Loucy (cell line): ENCODE data around the gene PARD3B.

ENCODE experiments used
- H2AFZ ChIP-seq: fragments of 200-600 bp; sonication (generic); 2 replicates; pipeline ENCODE4 v1.6.0; 2016; ENCODE audit warnings: antibody characterized with exemption, mild to moderate bottlenecking, low read length, moderate library complexity
- H3F3A ChIP-seq: fragments of 200-600 bp; 2 replicates; pipeline ENCODE4 v1.6.0; 2016; ENCODE audit warnings: antibody characterized with exemption, low read depth, mild to moderate bottlenecking
- H3K27me3 ChIP-seq: fragments of 200-600 bp; sonication (generic); 2 replicates; pipeline ENCODE4 v1.6.1; 2014; ENCODE audit warnings: low read length, mild to moderate bottlenecking; ENCODE audit not compliant: insufficient read depth, poor library complexity, severe bottlenecking
- H3K36me3 ChIP-seq: fragments of 200-600 bp; sonication (generic); 2 replicates; pipeline ENCODE4 v1.6.1; 2016; ENCODE audit warnings: low read length; ENCODE audit not compliant: insufficient read depth
- H3K4me1 ChIP-seq: fragments of 200-600 bp; sonication (generic); 2 replicates; pipeline ENCODE4 v1.5.1; 2014; ENCODE audit warnings: low read length, mild to moderate bottlenecking; ENCODE audit not compliant: insufficient read depth, poor library complexity, severe bottlenecking
- H3K4me2 ChIP-seq: fragments of 200-600 bp; sonication (generic); 2 replicates; pipeline ENCODE4 v1.6.0; 2014; ENCODE audit warnings: antibody characterized with exemption, low read length, low read depth, mild to moderate bottlenecking; ENCODE audit not compliant: poor library complexity, severe bottlenecking
- H3K4me3 ChIP-seq: fragments of 200-600 bp; sonication (generic); 2 replicates; pipeline ENCODE4 v1.5.1; 2014; ENCODE audit warnings: low read length, mild to moderate bottlenecking, mixed read lengths; ENCODE audit not compliant: poor library complexity, severe bottlenecking
- H3K79me2 ChIP-seq: fragments of 200-600 bp; sonication (generic); 2 replicates; pipeline ENCODE4 v1.6.1; 2014; ENCODE audit warnings: low read length; ENCODE audit not compliant: insufficient read depth
- H3K9ac ChIP-seq: fragments of 200-600 bp; sonication (generic); 2 replicates; pipeline ENCODE4 v1.6.0; 2014; ENCODE audit warnings: mild to moderate bottlenecking, low read depth, low read length, moderate library complexity; ENCODE audit not compliant: poor library complexity, severe bottlenecking
- H3K9me2 ChIP-seq: fragments of 200-600 bp; sonication (generic); replicated peaks from 2 replicates; pipeline ENCODE4 v1.6.1; 2016; ENCODE audit warnings: low read depth, low read length, mixed read lengths
- H3K9me3 ChIP-seq: fragments of 200-600 bp; sonication (generic); 2 replicates; pipeline ENCODE4 v1.6.1; 2014; ENCODE audit warnings: mild to moderate bottlenecking, antibody characterized with exemption, low read length, low read depth; ENCODE audit not compliant: insufficient read depth
- H4K20me1 ChIP-seq: fragments of 200-600 bp; sonication (generic); 2 replicates; pipeline ENCODE4 v1.6.0; 2014; ENCODE audit warnings: antibody characterized with exemption, low read length, mild to moderate bottlenecking; ENCODE audit not compliant: insufficient read depth, poor library complexity, severe bottlenecking
- CTCF ChIP-seq: fragments of 200-600 bp; sonication (generic); conservative IDR thresholded peaks from 2 replicates; pipeline ENCODE4 v1.5.1; 2014; ENCODE audit warnings: mild to moderate bottlenecking, antibody characterized with exemption, low read length
- EZH2phosphoT487 ChIP-seq: fragments of 200-600 bp; IDR thresholded peaks from 2 replicates; pipeline ENCODE4 v1.6.1; 2018; ENCODE audit warnings: antibody characterized with exemption, mild to moderate bottlenecking, moderate library complexity, borderline replicate concordance

PARD3B gene

GRCh38 chr2:204517154-204517553 is 28.1 kb upstream of the PARD3B start:
- Histone ChIP-seq H3K79me2 (no peaks in the 10 kb centered on the region), H3K4me2 (no peak overlapping the region), H3K36me3 (no peaks in the 10 kb centered on the region), H2AFZ (no peak overlapping the region), H4K20me1 (no peaks in the 10 kb centered on the region), H3K27me3 (no peaks in the 10 kb centered on the region), H3K4me3 (no peak overlapping the region), H3K4me1 (no peaks in the 10 kb centered on the region), H3K9me2 (no peaks in the 10 kb centered on the region), H3K9me3 (no peaks in the 10 kb centered on the region), H3K9ac (no peak overlapping the region), H3F3A (no peaks in the 10 kb centered on the region)
- TF ChIP-seq EZH2phosphoT487 (no peak), CTCF (no peak)

GRCh38 chr2:204529795-204530463 is 15.3 kb upstream of the PARD3B start:
- no peaks in the 10 kb centered on the region for H3K9me3 ChIP-seq
- no peak for TF ChIP-seq EZH2phosphoT487
- no peak for TF ChIP-seq CTCF

GRCh38 chr2:204530464-204530805 is 14.8 kb upstream of the PARD3B start:
- Histone ChIP-seq H3F3A (no peaks in the 10 kb centered on the region), H3K4me1 (no peaks in the 10 kb centered on the region), H3K27me3 (no peaks in the 10 kb centered on the region), H3K9me2 (no peaks in the 10 kb centered on the region), H3K79me2 (no peaks in the 10 kb centered on the region), H2AFZ (no peak overlapping the region), H3K4me3 (no peak overlapping the region), H3K36me3 (no peaks in the 10 kb centered on the region), H4K20me1 (no peaks in the 10 kb centered on the region), H3K9ac (no peak overlapping the region), H3K9me3 (no peaks in the 10 kb centered on the region), H3K4me2 (no peak overlapping the region)
- TF ChIP-seq EZH2phosphoT487 (no peak), CTCF (no peak)

More at GRCh38 chr2:204529795-204530463, 15.3 kb upstream of the PARD3B start:
- Histone ChIP-seq H3K9me2 (no peaks in the 10 kb centered on the region), H3K4me1 (no peaks in the 10 kb centered on the region), H4K20me1 (no peaks in the 10 kb centered on the region), H3K36me3 (no peaks in the 10 kb centered on the region), H3K9ac (no peak overlapping the region), H3K4me3 (no peak overlapping the region), H3K4me2 (no peak overlapping the region), H3F3A (no peaks in the 10 kb centered on the region), H3K27me3 (no peaks in the 10 kb centered on the region), H3K79me2 (no peaks in the 10 kb centered on the region), H2AFZ (no peak overlapping the region)
